Right hindlimb (tissue), 1 donor: ENCODE measurements around the gene CENPM.

Experiments used
- DNase-seq: peaks from one replicate; pipeline ENCODE4 v3.0.0-alpha.2; 2018

The CENPM gene

GRCh38 chr22:41912338-41913039 lies 34.5 kb downstream of the CENPM start:
- no peak for DNase-seq

GRCh38 chr22:41911001-41911611 lies 35.8 kb downstream of the CENPM start:
- DNase-seq, result no peak

- no peak for DNase-seq
These were observed 36.6 kb downstream of the CENPM start for GRCh38 chr22:41910050-41911000.

GRCh38 chr22:41909310-41910049 lies 37.5 kb downstream of the CENPM start:
- no peak for DNase-seq

- no peak for DNase-seq
These were observed 38.3 kb downstream of the CENPM start for GRCh38 chr22:41908411-41909309.

- no peak for DNase-seq
These were observed 39.2 kb downstream of the CENPM start for GRCh38 chr22:41907436-41908401.

GRCh38 chr22:41906822-41907221 lies 40.1 kb downstream of the CENPM start:
- no peak for DNase-seq

- DNase-seq, result no peak
These were observed 41.3 kb downstream of the CENPM start for GRCh38 chr22:41905411-41906202.

- DNase-seq, result no peak
These were observed 42.2 kb downstream of the CENPM start for GRCh38 chr22:41904450-41905410.

- no peak for DNase-seq
These were observed 44.0 kb downstream of the CENPM start for GRCh38 chr22:41902932-41903421.

GRCh38 chr22:41902016-41902415 lies 44.9 kb downstream of the CENPM start:
- DNase-seq, result no peak

- DNase-seq, result no peak
These were observed 46.2 kb downstream of the CENPM start for GRCh38 chr22:41900652-41901312.

GRCh38 chr22:41899992-41900651 lies 46.8 kb downstream of the CENPM start:
- DNase-seq, result no peak

- DNase-seq, result no peak
These were observed 47.8 kb downstream of the CENPM start for GRCh38 chr22:41899110-41899509.

- DNase-seq, result no peak
These were observed 48.3 kb downstream of the CENPM start for GRCh38 chr22:41898645-41899044.

GRCh38 chr22:41893591-41894375 lies 53.2 kb downstream of the CENPM start:
- no peak for DNase-seq
